Activated naive CD4-positive, alpha-beta T cell (primary cell): ENCODE data around the gene JARID2.

Experiments used
- DNase-seq, 4 experiments: peaks; one replicate each; lab custom pipeline; 2025; lab: John Stamatoyannopoulos, UW

Gene JARID2

DNA sequence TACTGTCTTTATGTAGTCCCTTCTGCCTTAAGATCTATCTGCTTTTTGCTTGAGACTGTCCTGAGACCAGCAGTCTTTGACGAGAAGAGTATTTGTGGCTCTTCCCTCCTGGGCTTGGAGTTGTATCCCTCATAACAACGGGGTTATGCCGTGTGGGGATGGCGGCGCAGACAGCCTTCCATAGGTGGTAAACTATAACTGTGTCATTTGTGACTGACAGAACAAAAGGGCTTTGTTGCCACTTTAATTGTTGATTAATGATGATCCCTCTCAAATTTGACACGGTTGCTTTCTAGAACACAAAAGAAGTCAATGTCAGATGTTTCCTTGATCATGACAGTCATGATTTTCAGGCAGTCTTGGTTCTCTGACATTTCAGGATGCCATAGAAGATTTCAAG lies 196.6 kb downstream of the JARID2 start:
- no peak for DNase-seq

DNA sequence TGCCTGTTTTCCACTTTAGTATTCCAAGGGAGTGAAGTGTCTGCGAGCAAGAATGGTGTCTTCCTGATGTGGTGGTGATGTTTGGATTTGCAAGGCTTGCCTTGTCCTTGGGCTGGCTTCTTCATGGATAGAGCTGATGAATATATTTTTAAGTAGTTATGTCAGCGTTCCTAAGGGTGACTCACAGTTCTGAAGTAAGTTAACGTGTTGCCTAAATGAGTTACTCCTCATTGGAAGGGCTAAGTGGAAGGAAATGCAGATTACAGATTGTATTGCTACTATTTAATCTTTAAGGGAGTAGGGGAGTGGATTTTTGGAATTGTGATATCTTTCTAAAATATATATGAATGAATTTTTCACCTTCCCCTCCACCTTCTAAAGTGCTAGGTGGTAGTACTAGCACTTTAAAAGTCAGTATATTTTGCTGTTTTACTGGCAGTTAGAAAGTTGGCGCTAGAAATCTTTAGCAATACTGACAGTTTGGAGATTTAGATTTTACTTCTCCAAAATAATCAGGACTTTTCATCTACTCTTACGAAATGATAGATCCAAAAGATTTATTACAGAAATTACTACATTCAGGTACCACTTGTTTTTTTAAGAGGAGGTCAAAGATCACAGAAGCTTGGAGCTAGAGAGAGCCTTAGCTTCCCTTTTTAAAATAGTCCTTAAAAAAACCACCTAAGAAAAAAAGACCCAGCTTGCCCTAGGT lies 197.4 kb downstream of the JARID2 start:
- DNase-seq, result no peak

DNA sequence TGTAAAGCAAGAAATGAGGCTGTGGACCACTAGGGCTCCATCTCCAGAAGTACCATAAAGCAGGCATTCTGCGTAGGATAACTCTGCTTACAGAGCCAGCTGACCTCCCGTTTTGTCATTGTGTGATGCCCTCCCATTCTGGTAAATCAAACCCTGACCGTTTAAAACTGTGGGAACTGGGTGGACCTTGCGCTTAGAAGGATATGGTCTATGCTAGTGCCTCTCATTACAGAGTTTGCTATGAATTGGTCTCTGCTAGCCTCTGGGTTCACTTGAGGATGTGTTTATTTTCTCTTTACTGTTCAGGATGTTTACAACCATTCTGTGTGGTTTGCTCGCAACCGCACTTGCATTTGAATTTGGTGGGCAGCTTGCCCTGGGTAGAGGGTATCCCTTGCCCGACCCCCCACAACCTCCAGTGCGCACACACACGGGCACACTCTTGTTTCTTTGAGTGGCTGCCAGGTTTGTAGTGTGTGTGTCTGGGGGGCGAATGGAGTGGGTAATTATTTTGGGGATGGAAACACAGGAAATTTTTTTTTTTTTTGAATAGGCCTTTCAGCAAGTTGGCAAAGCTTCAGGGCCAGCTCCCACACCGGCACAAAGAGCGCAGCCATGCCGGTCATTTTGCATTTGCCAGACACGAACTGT lies 198.3 kb downstream of the JARID2 start:
- DNase-seq, result no peak

DNA sequence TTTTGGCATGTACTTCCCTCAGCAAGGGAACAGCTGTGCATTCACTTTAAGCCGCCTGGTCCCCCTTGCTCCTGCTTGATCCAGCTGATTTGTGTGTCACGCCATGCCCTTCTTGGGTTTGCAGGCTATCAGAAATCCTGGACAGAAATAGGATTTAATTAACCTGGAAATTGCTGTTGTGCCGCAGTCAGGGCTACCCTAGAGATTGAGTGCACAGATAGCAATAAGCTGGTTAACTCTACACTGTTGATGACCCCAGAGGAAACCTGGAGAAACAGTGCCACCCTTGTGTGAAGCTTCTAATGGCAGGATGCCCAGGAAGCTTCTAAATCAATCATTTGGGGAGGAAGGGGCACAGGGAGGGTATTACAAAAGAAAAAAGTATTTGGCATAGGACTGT lies 199.0 kb downstream of the JARID2 start:
- DNase-seq, result no peak

DNA sequence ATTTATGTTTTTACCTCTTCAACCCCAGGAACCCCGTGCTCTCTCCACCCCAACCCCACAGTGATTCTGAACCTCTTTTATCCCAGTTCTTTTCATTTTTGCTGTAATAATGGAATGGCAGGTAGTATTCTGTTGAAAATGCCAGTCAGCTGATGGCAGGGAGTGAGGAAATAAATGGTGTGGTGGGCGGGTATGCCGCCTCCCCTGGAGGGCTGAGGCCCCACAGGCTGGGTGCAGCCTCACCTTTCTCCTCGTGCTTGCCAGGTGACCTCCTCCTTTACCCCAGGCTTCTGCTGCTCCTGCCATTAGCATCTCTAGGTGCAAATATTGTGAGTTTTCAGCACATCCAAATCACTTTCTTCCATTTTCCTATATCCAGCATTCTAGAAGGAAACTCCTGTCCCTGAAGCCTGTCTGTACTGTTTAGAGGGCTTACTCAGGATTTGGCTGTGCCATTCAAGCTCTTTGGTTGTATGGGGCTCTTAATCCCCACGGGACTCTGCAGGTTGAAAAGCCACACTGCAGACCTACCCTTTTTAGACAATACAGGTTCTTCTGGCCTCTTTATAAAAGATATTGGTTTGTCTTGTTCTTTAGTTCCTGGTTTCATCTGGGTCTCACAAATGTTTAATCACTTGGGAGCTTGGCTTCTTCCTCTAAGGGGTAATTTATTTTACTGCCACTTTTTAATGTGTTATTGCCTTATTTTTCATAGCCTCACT lies 201.8 kb downstream of the JARID2 start:
- DNase-seq, result no peak

DNA sequence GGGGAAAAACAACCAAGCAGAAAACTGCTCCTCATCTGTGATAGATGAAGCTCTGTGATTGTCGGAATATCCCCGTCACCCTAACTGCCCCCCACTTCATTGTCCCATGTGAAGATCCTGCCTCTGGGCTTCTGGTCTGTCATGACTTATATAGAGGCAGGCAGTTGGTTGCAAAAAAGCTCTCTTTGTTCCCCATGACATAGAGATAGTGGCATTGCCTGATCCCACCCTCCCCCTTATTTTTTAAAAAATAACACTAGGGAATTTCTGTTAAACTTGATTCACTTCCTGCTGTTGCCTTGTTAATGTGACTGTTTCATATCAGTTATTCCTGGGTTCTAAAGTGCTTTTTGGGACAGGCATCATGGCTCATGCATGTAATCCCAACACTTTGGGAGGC lies 203.1 kb downstream of the JARID2 start:
- DNase-seq, result no peak

DNA sequence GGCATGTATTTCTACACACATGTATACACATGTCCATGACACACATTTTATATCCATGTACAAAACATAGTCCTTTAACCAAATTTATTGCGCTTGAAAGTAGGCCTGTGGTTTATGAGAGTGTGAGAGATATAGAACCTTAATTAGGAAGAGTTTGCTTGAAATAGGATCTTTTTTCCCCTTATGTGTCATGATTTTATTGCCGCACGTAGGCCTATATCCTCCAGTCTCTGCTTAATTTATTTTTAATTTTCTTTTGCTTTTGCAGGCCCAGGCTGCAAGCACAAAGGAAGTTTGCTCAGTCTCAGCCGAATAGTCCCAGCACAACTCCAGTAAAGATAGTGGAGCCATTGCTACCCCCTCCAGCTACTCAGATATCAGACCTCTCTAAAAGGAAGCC lies 205.9 kb downstream of the JARID2 start:
- no peak for DNase-seq

DNA sequence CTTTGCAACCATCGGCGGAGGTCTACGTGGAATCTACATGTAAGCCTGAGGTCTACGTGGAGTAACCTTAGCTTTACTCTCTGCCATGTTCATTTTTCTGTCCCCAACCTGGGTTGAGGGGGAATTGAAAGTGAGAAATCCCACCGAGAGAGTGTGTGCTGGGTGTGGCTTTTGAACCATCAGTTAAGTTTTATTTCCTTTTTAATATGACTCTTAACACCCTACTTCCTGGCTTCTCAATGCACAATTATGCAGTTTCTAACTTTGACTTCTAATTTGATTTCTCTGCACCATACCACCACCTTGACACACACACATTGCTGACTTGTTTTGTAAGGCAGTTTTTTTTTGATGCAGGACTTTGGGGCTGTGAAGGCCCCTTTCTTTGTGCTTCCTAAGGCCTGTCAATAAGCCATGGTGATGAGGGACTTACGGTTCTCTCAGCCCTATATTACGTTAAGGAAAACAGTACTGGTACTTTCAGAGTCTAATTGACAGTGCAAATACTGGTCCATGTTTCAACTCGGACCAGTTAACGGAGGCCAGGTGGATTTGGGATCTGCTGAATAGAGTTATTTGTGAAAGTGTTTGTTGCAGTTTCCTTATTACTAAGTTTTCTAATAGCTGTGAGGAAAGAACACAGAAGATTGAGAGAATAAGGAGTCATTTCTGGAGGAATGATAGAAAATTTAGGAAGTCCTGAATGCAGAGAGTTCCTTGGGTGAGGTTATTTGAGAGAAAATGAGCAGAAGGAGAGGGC lies 206.5 kb downstream of the JARID2 start:
- DNase-seq, result no peak

DNA sequence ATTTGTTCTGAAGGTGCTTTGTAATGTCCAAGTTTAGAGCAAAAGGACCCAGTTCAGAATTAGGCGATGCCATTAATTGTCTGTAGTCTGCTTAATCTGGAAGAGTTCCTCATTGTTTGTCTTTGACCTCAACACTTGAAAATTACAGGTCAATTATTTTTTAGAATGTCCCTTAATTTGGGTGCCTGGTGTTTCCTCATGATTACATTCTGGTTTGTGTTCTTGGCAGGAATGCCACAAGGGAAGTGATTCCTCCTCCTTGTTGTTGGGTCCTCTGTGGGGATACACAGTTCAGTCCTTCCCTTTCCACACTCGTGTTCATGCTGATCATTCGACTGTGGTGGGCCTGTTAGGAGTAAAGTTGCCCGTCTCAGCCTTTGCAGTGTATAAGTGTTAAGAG lies 207.3 kb downstream of the JARID2 start:
- no peak for DNase-seq

DNA sequence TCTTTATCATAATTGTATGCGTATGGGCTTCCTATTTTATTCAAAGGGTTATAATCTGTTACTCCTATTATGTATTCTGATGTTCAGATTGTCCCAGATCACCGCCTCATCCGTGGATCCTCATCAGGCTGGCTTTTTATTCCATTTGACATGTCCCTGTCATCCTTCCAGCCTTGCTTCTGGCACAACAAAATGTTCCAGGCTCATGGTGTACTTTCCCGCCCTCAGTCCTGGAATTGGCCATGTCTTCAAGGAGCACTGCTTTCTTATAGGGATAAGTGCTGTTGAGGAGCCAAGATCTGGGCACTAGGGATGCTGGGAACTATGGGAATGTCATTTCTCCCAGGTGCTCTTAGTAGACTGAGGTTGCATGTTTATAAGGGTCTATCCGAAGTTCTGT lies 207.8 kb downstream of the JARID2 start:
- no peak for DNase-seq

DNA sequence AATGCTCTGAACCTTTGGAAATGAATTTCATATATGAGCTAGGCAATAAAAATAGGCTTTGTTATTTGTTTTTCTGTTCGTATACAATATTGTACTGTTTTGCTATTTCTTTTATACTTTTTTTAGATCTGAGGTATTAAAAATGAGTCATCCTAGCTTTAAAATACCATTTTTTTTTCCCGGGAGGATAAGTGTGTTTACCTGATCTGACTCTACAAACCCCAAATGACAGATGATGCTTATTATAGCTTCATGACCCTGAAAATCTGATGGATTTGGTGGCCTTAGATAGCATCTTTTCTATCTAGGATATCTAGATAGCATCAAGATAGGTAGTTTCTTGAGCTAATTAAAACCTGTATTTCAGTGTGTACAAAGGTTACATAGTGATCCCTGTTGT lies 210.6 kb downstream of the JARID2 start:
- no peak for DNase-seq

DNA sequence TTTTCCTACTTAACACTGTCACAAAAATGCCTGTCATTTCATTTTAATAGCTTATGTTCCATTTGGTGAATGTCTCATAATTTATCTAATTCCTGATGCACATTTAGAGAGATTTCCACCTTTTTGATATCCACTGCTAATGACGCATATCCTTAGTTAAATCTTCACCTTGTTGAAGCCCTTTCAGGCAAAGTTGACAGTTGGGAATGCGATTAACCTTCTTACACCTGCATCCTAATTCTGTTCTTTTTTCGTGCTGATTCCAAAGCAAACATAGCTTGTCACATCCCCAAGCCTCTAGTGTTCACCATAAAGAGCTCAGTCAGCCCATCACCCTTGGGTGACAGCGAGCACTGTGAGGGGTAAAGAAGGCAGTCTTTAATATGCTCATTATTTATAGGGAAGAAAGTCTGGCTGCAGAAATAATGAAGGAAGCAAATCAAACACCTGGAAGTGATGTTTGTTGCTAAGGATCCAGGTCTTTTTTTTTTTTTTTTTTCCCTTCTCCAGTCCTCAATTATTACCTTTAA lies 211.3 kb downstream of the JARID2 start:
- no peak for DNase-seq

DNA sequence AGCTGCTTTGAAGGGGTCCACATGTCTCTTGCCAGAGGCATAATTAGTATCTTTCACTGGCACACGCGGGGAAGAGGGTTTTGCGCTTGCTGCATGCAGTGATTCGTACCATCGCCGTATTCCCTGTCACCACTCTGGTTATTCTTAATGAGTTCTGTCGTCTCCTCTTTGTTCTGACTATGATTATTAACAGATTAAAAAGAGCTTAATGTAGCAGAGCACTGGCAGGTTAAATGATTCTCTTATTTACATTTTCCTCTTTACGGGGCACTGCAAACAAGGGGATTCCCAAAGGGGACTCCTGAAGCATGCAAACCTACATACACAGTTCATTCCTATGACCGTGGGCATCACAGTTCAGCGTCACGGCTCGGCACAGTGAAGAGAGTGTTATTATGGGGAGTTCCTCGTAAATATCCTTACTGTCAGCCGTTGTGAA lies 212.2 kb downstream of the JARID2 start:
- no peak for DNase-seq

DNA sequence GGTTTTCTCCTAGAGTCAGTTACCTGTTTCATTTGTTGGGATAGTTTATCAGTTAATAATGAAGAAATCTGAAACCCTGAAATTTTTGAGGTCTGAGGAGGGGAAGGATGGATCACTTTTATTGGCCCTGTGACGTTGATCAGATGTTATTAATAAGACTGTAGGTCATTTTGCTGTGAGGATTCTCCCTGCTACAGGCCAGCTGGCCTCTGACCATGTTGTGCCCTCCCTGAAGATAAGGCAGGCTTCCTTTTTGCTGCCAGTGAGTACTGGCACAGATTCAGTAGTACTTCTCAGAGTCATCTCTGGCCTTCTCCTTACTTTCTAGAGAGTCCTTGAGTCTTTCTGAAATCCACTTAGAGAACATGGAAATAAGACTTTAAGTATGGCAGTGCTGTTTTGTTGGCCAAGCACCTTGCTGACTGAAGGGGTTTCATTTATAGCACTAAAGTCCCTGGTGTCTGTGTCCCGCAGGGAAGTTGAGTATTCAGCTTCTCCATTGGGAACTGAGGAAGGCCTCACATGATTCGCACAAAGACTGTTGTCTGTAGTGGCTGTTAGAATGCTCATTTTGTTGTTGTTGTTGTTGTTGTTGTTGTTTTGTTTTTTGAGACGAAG lies 214.3 kb downstream of the JARID2 start:
- DNase-seq, result no peak

DNA sequence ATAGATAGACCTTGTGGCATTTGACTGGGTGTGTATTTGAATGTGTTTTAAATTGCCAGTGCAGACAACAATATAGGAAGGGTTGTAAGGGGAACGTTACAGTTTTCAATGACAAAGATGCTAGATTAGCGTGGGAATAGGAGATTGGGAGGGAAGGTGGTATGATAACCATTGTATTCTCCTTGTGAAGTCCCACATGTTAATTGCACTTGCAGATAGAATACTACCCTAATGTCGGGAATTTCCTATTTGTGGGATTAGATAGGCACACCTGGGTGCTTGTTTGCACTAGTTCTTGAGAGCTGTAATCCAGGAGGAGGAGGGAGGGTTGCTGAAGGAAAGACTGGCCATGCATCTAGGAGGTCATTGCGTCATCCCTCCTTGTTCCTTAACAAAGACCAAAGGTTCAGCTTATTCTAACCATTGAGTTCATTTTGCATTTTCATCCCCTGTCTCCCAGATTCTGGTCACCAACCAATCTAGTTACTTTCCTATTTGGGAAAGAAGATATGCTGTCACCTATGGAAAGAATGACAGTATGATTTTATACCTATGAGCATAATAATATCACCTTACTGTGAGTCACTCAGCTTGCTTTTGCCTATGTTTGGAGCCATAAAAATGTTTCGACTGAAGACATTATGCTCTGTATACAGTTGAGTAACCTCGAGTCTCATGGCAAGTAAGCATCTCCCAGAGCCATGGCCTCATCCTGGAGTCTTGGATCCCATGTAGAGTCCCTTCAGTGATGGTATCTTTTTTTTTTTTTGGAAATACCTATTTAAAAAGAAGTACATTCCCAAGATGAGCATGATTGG lies 215.5 kb downstream of the JARID2 start:
- DNase-seq, result no peak

DNA sequence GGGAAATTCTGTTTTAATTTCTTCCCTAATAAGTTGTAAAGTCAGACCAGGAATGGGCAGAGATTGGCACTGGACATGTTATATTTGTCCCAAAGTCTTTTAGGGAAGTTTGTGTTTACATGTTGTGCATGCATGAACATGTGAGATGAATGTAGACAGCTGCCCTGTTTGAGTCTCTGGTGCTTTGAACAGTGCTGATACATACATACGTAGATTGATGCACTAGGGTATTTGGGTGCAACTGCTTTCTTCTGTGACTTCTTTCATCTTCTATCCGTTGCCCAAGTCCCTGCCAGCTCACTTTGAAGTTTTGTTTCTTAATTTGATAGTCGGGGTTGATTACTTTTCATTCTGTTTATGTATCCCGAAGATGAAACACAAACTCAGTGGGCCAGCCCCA lies 216.4 kb downstream of the JARID2 start:
- no peak for DNase-seq

DNA sequence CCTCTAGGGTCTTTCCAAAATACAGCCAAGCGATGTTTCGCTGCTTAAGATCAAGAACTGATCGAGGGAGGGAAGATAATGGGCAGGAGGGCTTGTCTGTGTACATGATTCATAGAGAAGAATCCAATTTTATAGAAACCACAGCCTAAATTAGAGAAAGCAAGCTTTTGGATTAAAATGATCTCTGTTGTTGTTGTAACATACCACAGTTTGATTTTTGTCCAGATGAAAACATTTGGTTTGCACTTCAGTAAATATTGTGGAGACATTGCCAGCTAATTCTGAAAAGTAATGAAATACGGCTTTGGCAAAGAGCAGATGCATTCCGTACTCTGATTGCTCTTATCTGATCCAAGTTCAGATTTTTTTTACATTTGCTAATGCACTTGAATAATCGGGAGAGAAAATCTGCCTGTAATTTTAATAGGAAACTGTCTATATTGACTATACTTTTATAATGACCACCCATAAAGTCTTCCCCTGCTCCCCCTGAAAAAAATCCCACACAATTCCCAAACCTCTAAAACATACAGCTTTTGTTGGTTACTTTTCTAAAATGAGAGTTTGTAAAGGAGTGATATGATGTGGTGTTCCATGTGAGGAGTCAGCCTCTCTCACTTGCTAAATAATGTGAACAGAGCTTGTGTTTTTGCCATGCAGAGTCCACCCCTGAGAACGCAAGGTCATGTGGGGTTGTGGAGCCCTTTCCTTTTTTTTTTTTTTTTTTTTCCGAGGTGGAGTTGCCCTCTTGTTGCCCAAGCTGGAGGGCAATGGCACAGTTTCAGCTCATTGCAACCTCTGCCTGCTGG lies 217.1 kb downstream of the JARID2 start:
- DNase-seq, result no peak

DNA sequence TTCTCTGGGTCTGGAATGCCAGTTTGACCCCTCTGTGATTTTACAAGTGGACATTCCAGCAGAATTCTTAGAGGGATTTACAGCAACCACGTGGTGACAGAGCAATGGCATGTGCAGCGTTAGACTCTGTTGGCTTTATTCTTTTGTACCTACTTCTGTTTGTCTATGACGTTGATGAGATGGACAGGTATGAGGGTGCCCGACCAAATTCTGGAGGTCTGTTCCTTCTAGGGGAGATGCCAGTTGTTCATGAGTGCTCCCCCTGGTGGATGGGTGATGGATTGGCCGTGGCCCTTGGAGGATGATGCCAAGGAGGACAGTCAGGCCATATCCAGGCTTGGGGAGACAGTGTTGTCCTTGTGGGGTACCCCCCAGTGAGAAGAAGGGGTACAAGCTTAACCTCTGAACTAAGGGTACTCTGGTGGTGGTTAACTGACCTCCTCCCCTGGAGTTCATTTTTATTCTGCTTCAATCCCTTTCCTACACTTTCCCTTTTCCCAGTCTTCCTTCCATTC lies 218.4 kb downstream of the JARID2 start:
- DNase-seq, result peak in 3 of 4 experiments; percentile 10 to 15 (median 13)

DNA sequence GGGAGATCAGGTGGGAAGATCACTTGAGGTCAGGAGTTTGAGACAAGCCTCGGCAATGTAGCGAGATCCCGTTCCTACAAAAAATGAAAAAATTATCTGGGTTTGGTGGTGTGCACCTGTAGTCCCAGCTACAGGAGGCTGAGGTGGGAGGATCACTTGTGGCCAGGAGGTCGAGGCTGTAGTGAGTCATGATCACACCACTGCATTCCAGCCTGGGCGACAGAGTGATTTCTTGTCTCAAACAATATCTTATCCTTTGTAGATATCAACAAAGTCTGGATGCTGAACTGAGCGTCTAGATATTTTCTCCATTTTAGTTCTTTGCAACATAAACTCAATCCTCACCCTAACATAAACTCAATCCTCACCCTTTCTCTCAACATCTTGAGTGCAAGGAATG lies 219.3 kb downstream of the JARID2 start:
- no peak for DNase-seq

DNA sequence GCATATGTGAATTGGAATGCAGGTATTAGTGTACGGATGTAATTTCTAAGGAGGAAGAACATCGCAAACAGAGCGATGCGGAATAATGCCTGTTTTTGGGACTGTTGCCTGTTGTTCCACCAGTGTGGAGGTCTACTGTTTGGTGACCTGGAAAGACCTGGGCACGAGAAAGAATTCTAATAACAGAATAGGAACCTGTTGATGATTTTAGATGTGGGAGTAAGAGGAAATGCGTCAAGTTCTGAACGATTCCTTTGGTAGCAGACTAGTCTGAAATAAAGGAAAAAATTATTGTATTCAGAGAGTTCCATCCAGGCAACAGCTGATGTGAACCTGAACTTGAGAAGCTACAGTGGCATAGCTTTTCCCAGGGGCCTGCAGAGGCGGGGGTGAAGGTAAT lies 224.9 kb downstream of the JARID2 start:
- DNase-seq, result no peak
